Ectodermal cell (in vitro differentiated cells): ENCODE results near the gene ABCA1.
"Not testable (repeated sequence)": the region's sequence is repeated elsewhere in the genome, so short reads cannot be mapped to it uniquely, and the experiment has no call there.

ENCODE experiments used
- H3K27ac ChIP-seq: 2 replicates; pipeline ENCODE4 v1.7.0; 2013; ENCODE audit warnings: mild to moderate bottlenecking, low read depth, low read length; ENCODE audit not compliant: insufficient read depth, poor library complexity, severe bottlenecking
- H3K27me3 ChIP-seq: 2 replicates; pipeline ENCODE4 v1.7.0; 2013; ENCODE audit warnings: mild to moderate bottlenecking, low read length; ENCODE audit not compliant: insufficient read depth, control insufficient read depth, poor library complexity, severe bottlenecking
- H3K36me3 ChIP-seq: one replicate; pipeline ENCODE4 v1.7.0; 2013; ENCODE audit warnings: low read length; ENCODE audit not compliant: control insufficient read depth, insufficient read depth
- H3K4me1 ChIP-seq: one replicate; pipeline ENCODE4 v1.7.0; 2013; ENCODE audit warnings: low read length; ENCODE audit not compliant: control insufficient read depth, insufficient read depth
- H3K4me3 ChIP-seq: 2 replicates; pipeline ENCODE4 v1.7.0; 2013; ENCODE audit warnings: low read depth, low read length, control low read depth; ENCODE audit not compliant: insufficient read depth
- H3K9me3 ChIP-seq: 2 replicates; pipeline ENCODE4 v1.7.0; 2013; ENCODE audit warnings: mild to moderate bottlenecking, low read length, moderate library complexity; ENCODE audit not compliant: control insufficient read depth
- WGBS, 2 experiments: methylation state at CpG; one replicate each; pipeline ENCODE4 v1.1.7; 2013; ENCODE audit warnings: missing lambda C conversion rate in 2 of 2; 5-methylcytosine and 5-hydroxymethylcytosine counted together

ABCA1 gene

DNA sequence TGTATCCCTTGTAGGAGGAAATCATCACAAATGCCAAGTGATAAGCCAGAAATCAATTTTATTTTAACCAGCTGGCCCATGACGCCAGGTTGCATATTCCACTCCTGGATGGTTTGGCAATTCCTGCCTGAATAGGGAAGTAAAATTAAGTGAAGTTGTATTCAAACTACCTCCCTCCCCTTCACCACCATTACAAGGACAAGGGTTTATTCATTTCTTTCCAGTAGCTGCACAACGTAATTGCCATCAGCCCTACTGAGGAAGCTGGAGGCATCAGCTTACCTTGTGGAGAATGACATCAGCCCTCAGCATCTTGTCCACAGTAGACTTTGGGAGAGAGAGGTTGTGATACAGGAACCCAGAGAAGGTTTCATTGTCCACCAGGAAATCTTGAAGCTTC lies 66.6 kb downstream of the ABCA1 start:
- no peak overlapping the region for H3K27ac ChIP-seq
- H3K4me3 ChIP-seq, result no peak overlapping the region
- H3K27me3 ChIP-seq, result no peaks in the 10 kb centered on the region
- H3K4me1 ChIP-seq, result no peaks in the 10 kb centered on the region
- H3K36me3 ChIP-seq, result no peaks in the 10 kb centered on the region
- WGBS, 2 experiments, result 78 to 86% methylated on average over 2 of the region's 2 CpGs
- H3K9me3 ChIP-seq, result no peaks in the 10 kb centered on the region

DNA sequence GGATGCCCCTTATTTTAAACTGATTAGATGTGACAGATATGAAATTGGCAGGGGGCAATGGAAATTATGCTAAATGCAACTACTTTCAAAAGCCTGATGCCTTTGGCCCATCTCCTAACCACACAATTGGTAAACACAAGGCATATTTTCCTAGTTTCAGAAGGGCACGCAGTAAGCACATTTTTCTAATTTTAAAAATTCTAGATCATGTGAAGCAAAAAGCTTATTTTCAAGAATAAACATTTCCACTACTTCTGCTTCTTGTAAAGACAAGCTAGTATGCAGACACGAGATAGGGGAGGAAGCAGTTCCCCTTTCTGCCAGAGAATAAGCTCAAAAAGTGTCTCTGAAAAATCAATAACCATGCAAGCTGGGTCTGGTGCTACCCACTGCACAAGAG lies 67.7 kb downstream of the ABCA1 start:
- Histone ChIP-seq H3K4me1 (no peaks in the 10 kb centered on the region), H3K9me3 (no peaks in the 10 kb centered on the region), H3K27me3 (no peaks in the 10 kb centered on the region), H3K4me3 (no peak overlapping the region), H3K36me3 (no peaks in the 10 kb centered on the region), H3K27ac (no peak overlapping the region)
- 85 to 98% methylated on average over 2 of the region's 2 CpGs for WGBS, 2 experiments

DNA sequence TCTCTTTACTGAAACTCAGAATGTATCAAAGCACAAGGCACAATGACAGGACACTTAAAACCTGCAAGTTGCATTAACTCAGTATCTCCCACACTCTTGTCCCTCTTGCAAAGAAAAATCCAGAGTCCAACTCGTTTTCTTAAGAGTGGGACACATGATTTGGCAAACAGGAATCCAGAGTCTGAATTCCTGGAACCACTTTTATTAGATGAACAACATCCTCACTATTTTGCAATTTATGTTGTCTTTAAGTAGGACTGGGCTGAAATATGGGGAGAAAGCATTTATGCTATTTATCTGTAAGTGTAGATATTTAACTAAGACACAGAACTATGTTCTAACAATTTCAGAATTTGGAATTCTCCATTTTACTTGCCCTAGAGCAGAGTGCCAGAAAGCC lies 69.1 kb downstream of the ABCA1 start:
- Histone ChIP-seq H3K27ac (no peak overlapping the region), H3K27me3 (no peaks in the 10 kb centered on the region), H3K4me3 (no peak overlapping the region), H3K36me3 (no peaks in the 10 kb centered on the region), H3K9me3 (no peaks in the 10 kb centered on the region), H3K4me1 (no peaks in the 10 kb centered on the region)
- WGBS, 2 experiments, result 78 to 84% methylated on average over 1 of the region's 1 CpG

DNA sequence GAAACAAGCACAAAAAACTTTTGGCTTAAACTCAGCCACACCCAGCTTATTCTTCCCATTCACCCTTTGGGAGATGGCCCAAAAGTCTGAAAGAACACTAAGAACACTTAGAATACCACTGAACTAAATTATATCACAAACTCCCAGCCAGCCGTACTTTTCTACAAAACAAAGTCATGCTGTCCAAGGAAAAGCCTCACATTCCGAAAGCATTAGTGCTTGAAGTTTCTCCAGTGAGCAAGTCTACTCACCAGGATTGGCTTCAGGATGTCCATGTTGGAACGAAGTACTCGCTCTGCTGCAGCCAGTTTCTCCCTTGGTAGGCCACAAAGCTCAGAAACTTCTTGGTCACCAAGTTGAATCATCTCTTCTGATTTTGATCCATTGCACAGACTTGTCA lies 69.7 kb downstream of the ABCA1 start:
- no peaks in the 10 kb centered on the region for H3K36me3 ChIP-seq
- no peaks in the 10 kb centered on the region for H3K4me1 ChIP-seq
- no peak overlapping the region for H3K27ac ChIP-seq
- no peaks in the 10 kb centered on the region for H3K27me3 ChIP-seq
- H3K4me3 ChIP-seq, result no peak overlapping the region
- no peaks in the 10 kb centered on the region for H3K9me3 ChIP-seq
- 93 to 95% methylated on average over 4 of the region's 4 CpGs for WGBS, 2 experiments

DNA sequence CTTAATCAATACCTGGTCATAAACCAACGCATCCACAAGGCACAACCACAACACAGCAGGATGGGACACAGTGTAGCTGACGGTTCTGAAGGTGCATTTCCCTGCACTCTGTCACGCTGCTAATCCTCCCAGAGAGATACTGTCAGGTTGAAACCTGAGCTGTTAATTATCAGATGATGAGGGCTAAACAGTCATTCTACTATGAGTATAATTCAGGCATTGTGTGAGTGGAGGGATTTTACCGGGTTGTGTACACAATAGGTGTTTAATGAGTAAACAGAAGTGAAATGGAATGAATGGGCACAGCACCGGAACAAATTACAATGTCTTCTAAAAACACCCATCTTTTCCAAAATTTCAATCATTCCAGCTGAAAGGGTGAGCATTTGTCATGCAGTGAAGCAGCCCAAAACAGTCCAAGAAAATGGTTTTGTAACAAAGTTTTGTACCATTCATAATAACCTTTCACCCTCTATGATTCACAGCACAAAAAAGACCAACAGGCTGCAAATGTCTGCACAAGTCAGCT lies 71.5 kb downstream of the ABCA1 start:
- no peaks in the 10 kb centered on the region for H3K36me3 ChIP-seq
- no peaks in the 10 kb centered on the region for H3K9me3 ChIP-seq
- WGBS, 2 experiments, result 81 to 93% methylated on average over 5 of the region's 5 CpGs
- no peak overlapping the region for H3K4me3 ChIP-seq
- no peaks in the 10 kb centered on the region for H3K27me3 ChIP-seq
- H3K27ac ChIP-seq, result no peak overlapping the region
- H3K4me1 ChIP-seq, result no peaks in the 10 kb centered on the region

DNA sequence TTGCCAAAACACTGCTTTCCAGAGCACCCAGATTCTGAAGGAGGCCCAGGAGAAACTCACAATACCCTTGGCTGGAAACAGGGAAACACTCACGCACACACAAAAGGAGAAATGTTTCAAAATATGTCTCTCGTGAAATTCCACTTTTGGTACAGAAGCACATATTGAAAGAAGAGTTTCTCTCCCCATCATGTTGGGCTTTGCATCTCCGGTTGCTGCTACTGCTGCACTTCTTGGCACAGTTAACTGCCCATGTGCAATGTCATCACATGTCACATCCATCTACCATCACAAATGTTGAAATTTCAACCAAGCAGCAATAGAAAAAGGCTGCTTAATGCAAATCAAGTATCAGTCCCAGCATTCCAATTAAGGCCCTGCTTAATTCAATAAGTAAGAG lies 72.1 kb downstream of the ABCA1 start:
- H3K4me3 ChIP-seq, result no peak overlapping the region
- 94 to 96% methylated on average over 3 of the region's 3 CpGs for WGBS, 2 experiments
- H3K36me3 ChIP-seq, result no peaks in the 10 kb centered on the region
- H3K27me3 ChIP-seq, result no peaks in the 10 kb centered on the region
- H3K9me3 ChIP-seq, result no peaks in the 10 kb centered on the region
- H3K27ac ChIP-seq, result no peak overlapping the region
- H3K4me1 ChIP-seq, result no peaks in the 10 kb centered on the region

DNA sequence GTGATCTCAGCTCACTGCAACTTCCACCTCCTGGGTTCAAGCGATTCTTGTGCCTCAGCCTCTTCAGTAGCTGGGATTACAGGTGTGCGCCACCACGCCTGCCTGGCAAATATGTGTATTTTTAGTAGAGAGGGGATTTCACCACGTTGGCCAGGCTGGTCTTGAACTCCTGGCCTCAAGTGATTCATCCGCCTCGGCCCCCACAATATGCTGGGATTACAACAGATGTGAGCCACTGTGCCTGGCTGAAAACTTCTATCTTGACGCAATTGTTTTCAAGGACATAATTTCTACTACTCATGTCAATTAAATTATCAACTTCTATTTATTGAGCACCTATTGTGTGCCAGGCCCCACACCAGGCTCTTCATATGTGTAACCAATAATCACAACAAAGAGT lies 72.7 kb downstream of the ABCA1 start:
- H3K27ac ChIP-seq, H3K36me3 ChIP-seq: not testable (repeated sequence)

DNA sequence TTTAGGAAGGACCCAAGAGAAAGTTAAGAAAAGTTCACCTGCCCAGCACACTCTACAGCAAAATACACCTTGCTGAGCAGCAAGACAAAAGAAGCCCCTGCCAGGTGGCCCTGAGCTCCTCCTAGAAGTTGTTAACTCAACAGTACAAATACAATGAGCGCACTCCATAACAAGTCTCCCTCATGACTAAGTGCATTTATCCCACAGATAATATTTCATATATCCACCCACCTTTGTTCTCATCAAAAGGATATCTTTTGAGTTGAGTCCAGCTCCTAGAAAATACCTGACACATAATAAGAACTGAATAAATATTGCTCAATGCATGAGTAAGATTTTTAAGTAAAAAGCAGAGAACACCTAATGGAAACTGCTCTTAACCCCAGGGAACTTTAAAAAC lies 73.3 kb downstream of the ABCA1 start:
- Histone ChIP-seq H3K36me3 (no peaks in the 10 kb centered on the region), H3K9me3 (no peaks in the 10 kb centered on the region), H3K27ac (no peak overlapping the region), H3K27me3 (no peaks in the 10 kb centered on the region), H3K4me1 (no peaks in the 10 kb centered on the region), H3K4me3 (no peak overlapping the region)
- 94 to 98% methylated on average over 1 of the region's 1 CpG for WGBS, 2 experiments

More for the DNA sequence above, 72.7 kb downstream of the ABCA1 start:
- H3K4me1 ChIP-seq, H3K9me3 ChIP-seq, H3K4me3 ChIP-seq, H3K27me3 ChIP-seq: not testable (repeated sequence)
- 94% methylated on average over 7 of the region's 7 CpGs for WGBS, 2 experiments

DNA sequence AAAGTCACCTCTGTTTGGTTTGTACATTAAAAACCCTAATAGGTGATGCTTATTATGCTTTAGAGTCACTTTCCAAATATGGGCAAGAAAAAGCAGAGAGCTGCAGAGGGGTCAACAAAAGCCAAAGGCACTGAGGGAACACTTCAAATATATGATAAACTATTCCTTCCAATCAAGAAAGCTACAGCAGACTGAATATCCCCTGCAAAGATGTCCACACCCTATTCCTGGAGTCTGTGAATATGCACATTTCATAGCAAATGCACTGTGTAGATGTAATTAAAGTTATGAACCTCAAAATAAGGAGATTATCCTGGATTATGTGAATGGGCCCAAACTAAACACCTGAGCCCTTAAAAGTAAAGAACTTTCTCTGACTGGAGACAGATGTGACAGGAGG lies 74.3 kb downstream of the ABCA1 start:
- Histone ChIP-seq H3K4me1 (no peaks in the 10 kb centered on the region), H3K27ac (no peak overlapping the region), H3K27me3 (no peaks in the 10 kb centered on the region), H3K36me3 (no peaks in the 10 kb centered on the region), H3K9me3 (no peaks in the 10 kb centered on the region), H3K4me3 (no peak overlapping the region)

DNA sequence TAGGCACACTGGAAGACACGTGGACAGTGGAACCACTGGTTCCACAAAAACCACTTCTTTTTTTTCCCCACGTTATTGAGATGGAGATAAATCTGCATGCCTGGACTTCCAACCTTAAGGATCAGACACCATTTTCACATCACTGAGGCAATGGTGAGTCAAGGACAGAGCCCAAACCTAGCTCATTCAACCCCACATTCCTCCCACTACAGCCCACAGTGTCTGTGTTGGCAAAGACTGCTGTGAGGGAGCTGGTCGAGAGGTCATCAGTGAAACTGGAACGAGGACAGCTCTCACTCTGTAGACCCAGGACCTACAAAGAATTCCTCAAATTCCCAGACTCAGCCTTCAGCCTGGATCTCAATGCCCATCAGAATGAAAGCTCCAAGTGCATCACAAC lies 74.8 kb downstream of the ABCA1 start:
- H3K27me3 ChIP-seq, result no peaks in the 10 kb centered on the region
- WGBS, 2 experiments, result 92 to 94% methylated on average over 4 of the region's 4 CpGs
- H3K4me1 ChIP-seq, result no peaks in the 10 kb centered on the region
- H3K4me3 ChIP-seq, result no peak overlapping the region
- H3K9me3 ChIP-seq, result no peaks in the 10 kb centered on the region
- no peaks in the 10 kb centered on the region for H3K36me3 ChIP-seq
- no peak overlapping the region for H3K27ac ChIP-seq

DNA sequence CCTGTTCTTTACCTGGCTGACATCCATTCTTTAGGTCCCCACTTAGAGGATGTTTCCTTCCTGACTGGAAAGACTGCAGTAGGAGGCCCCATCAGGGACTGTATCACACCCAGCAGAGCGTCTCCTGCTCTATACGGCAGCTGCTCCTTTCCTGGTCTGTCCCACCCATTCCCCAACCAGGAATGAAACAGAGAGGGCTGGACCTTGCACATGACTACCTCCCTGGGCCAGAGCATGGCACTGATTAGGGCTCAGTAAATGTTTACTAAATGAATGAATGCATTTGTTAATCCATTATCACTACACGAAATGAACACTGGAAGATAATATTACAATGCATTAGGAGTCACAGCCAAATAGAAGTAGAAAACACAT lies 76.4 kb downstream of the ABCA1 start:
- no peaks in the 10 kb centered on the region for H3K36me3 ChIP-seq
- H3K27me3 ChIP-seq, result no peaks in the 10 kb centered on the region
- no peak overlapping the region for H3K4me3 ChIP-seq
- H3K27ac ChIP-seq, result no peak overlapping the region
- H3K9me3 ChIP-seq, result no peaks in the 10 kb centered on the region
- H3K4me1 ChIP-seq, result no peaks in the 10 kb centered on the region
- WGBS, 2 experiments, result 90 to 93% methylated on average over 2 to 3 of the region's 3 CpGs
